Endothelial cell of umbilical vein (primary cell): ENCODE results near the gene CUBN. TPM values are rescaled to one million over a fixed set of nuclear protein-coding genes. Genes with fewer than 3 reads are reported as not detected.

ENCODE experiments used
- BruUV-seq: library from RNA; stranded (reverse); fragments of 400-500 nt; replicated peaks from 2 replicates; lab custom pipeline; 2021; lab: Mats Ljungman, UMichigan
- CTCF ChIA-PET: fragments of 300-600, 350-600 bp; sonication (Branson Sonifier 250); formaldehyde crosslinking; loops from one replicate; lab custom pipeline; 2021; ENCODE audit warnings: antibody characterized with exemption, inconsistent platforms; lab: Charles Lee
- POLR2A ChIA-PET: fragments of 300-600, 350-600 bp; sonication (Branson Sonifier 250); formaldehyde crosslinking; loops from one replicate; lab custom pipeline; 2021; ENCODE audit warnings: antibody characterized with exemption, inconsistent platforms; lab: Charles Lee
- DNase-seq: peaks from one replicate; pipeline ENCODE4 v3.0.0-alpha.2; 2011; ENCODE audit warnings: low read depth, low spot score
- FAIRE-seq: peaks from 2 replicates; lab custom pipeline; 2011; peaks lifted over from hg19 to GRCh38; lab: Jason Lieb, UNC
- H2AFZ ChIP-seq: 2 replicates; pipeline ENCODE4 v1.6.0; 2012; ENCODE audit warnings: low read depth, low read length, control low read depth, inconsistent platforms
- H3K27ac ChIP-seq: 2 replicates; pipeline ENCODE4 v1.5.1; 2011; ENCODE audit warnings: low read depth, mild to moderate bottlenecking, control low read depth, low read length, moderate library complexity; ENCODE audit not compliant: insufficient read depth
- H3K27me3 ChIP-seq, 2 experiments: 2 replicates each; pipeline versions ENCODE4 v1.6.0 to v1.6.1; 2011; ENCODE audit warnings: low read length in 2 of 2, mixed read lengths in 1 of 2; ENCODE audit not compliant: control insufficient read depth in 2 of 2, insufficient read depth in 2 of 2
- H3K36me3 ChIP-seq, 2 experiments: 2 replicates in 1 of 2; 3 replicates in 1 of 2; pipeline ENCODE4 v1.5.1; 2011; ENCODE audit warnings: low read length in 2 of 2, mild to moderate bottlenecking in 1 of 2, moderate library complexity in 1 of 2; ENCODE audit not compliant: control insufficient read depth in 2 of 2, insufficient read depth in 2 of 2; ENCODE audit errors: extremely low read depth in 1 of 2
- H3K4me1 ChIP-seq: 3 replicates; pipeline ENCODE4 v1.5.1; 2011; ENCODE audit warnings: mild to moderate bottlenecking, low read length; ENCODE audit not compliant: control insufficient read depth, insufficient read depth; ENCODE audit errors: extremely low read depth
- H3K4me2 ChIP-seq: 2 replicates; pipeline ENCODE4 v1.6.1; 2011; ENCODE audit warnings: low read length, control low read depth, mixed read lengths; ENCODE audit not compliant: insufficient read depth
- H3K4me3 ChIP-seq, 3 experiments: fragments of 200-600 bp in 1 of 3; sonication (generic), shearing (Covaris generic) in 1 of 3; replicated peaks in 1 of 3; 2 replicates each; pipeline ENCODE4 v1.5.1; 2011 to 2016; ENCODE audit warnings: control low read depth in 3 of 3, low read length in 3 of 3, mild to moderate bottlenecking in 2 of 3, inconsistent platforms in 1 of 3, low read depth in 1 of 3, moderate library complexity in 1 of 3; ENCODE audit not compliant: insufficient read depth in 1 of 3
- H3K79me2 ChIP-seq: 2 replicates; pipeline ENCODE4 v1.6.0; 2012; ENCODE audit warnings: low read length, inconsistent platforms; ENCODE audit not compliant: control insufficient read depth, insufficient read depth
- H3K9ac ChIP-seq: replicated peaks from 2 replicates; pipeline ENCODE3; 2011; ENCODE audit warnings: low read length, control low read depth; ENCODE audit not compliant: insufficient read depth; ENCODE audit errors: extremely low read depth
- H3K9me1 ChIP-seq: replicated peaks from 3 replicates; pipeline ENCODE4 v1.6.0; 2011; ENCODE audit warnings: mild to moderate bottlenecking, low read length; ENCODE audit not compliant: control insufficient read depth, insufficient read depth; ENCODE audit errors: extremely low read depth
- H3K9me3 ChIP-seq: replicated peaks from 2 replicates; pipeline ENCODE4 v1.5.1; 2012; ENCODE audit warnings: low read length, inconsistent platforms; ENCODE audit not compliant: control insufficient read depth, insufficient read depth
- H4K20me1 ChIP-seq: replicated peaks from 2 replicates; pipeline ENCODE3; 2011; ENCODE audit warnings: mild to moderate bottlenecking, low read length; ENCODE audit not compliant: control insufficient read depth, insufficient read depth; ENCODE audit errors: extremely low read depth
- CTCF ChIP-seq, 2 donors: IDR thresholded peaks; 1 replicate in 1 of 2; 2 replicates in 1 of 2; pipeline ENCODE4 v1.5.1; 2011; ENCODE audit warnings: low read length in 2 of 2, mild to moderate bottlenecking in 2 of 2, moderate library complexity in 2 of 2, control low read depth in 1 of 2, inconsistent platforms in 1 of 2, low read depth in 1 of 2; ENCODE audit not compliant: insufficient read depth in 1 of 2; ENCODE audit errors: extremely low read depth in 1 of 2
- EZH2 ChIP-seq: IDR thresholded peaks from 2 replicates; pipeline ENCODE4 v1.6.1; 2012; ENCODE audit warnings: borderline replicate concordance, low read depth, mild to moderate bottlenecking, moderate library complexity, low read length, inconsistent platforms; ENCODE audit not compliant: severe bottlenecking
- GATA2 ChIP-seq: IDR thresholded peaks from 2 replicates; pipeline ENCODE4 v1.7.0; 2011; ENCODE audit warnings: low read depth, mild to moderate bottlenecking, moderate library complexity, mixed read lengths, low read length; ENCODE audit not compliant: insufficient read length, insufficient read depth
- JUN ChIP-seq: IDR thresholded peaks from 2 replicates; pipeline ENCODE4 v1.6.1; 2011; ENCODE audit warnings: borderline replicate concordance, low read depth; ENCODE audit not compliant: insufficient read length, insufficient read depth
- MAX ChIP-seq: IDR thresholded peaks from 2 replicates; pipeline ENCODE4 v1.6.1; 2011; ENCODE audit not compliant: insufficient read depth, insufficient read length
- MYC ChIP-seq: IDR thresholded peaks from one replicate; pipeline ENCODE4 v1.6.1; 2011; ENCODE audit warnings: mild to moderate bottlenecking, low read depth, low read length
- POLR2A ChIP-seq: IDR thresholded peaks from 2 replicates; pipeline ENCODE4 v1.6.1; 2012; ENCODE audit warnings: low read depth, mild to moderate bottlenecking, control low read depth, low read length
- POLR2AphosphoS5 ChIP-seq: IDR thresholded peaks from 2 replicates; pipeline ENCODE4 v1.6.1; 2012; ENCODE audit warnings: low read depth, mild to moderate bottlenecking, control low read depth, low read length, moderate library complexity; ENCODE audit not compliant: insufficient read depth
- dilution Hi-C: fragments of 300-500 bp; cut with MboI; formaldehyde crosslinking; loops from one replicate; pipeline ENCODE4 v1.15.0; 2019; ENCODE audit warnings: low sequenced_read_pairs; ENCODE audit not compliant: extremely low pct_ligation_motif_present
- intact Hi-C: fragments of 100-400 bp; cut with micrococcal nuclease; formaldehyde crosslinking; loops from one replicate; pipeline ENCODE4 v1.10.0; 2022
- polyA plus RNA-seq, 4 experiments: library from polyadenylated mRNA; depleted of rRNA in 3 of 4; stranded (reverse) in 3 of 4; unstranded in 1 of 4; fragments of >200 nt; gene quantifications; 2 replicates each; pipeline versions ENCODE4 v1.2.1 to v1.2.3, GENCODE V29; 2011 to 2012; ENCODE audit warnings: missing spikeins in 1 of 4
- total RNA-seq: library from RNA; stranded (reverse); gene quantifications from 2 replicates; pipeline ENCODE4 v1.2.3, GENCODE V29; 2021

CUBN gene
- total and polyA plus RNA-seq, 2 donors (not counting 3 experiments of a cell fraction or from before 2014, with no cell fraction given), result 2.7 to 4.6 TPM

- no peaks in the 10 kb centered on the region for H3K9me3 ChIP-seq
- intact Hi-C loops (no loop called here), dilution Hi-C loops (no loop called here)
- H3K27ac ChIP-seq, result no peak overlapping the region
- TF ChIP-seq EZH2 (no peak), POLR2AphosphoS5 (no peak), GATA2 (no peak), POLR2A (no peak), JUN (no peak), MAX (no peak), MYC (no peak), CTCF (IDR thresholded peaks at IDR 0.05; ENCODE audit: extremely low read depth in 1 of 2, insufficient read depth in 1 of 2, low read depth in 1 of 2, low read length in 2 of 2) (no peak)
- no peaks in the 10 kb centered on the region for H3K27me3 ChIP-seq
- H3K9me1 ChIP-seq, result no peaks in the 10 kb centered on the region
- H3K4me2 ChIP-seq, result no peak overlapping the region
- H3K4me3 ChIP-seq, result no peak overlapping the region
- no peaks in the 10 kb centered on the region for H3K79me2 ChIP-seq
- no peaks in the 10 kb centered on the region for H3K36me3 ChIP-seq
- no TSS peak for BruUV-seq
- DNase-seq, result no peak
- H4K20me1 ChIP-seq, result no peaks in the 10 kb centered on the region
- POLR2A ChIA-PET, result no interaction called here
- FAIRE-seq, result no peak
- H3K9ac ChIP-seq, result no peak overlapping the region
- no peak overlapping the region for H2AFZ ChIP-seq
- CTCF ChIA-PET, result interaction anchor here (1.1 kb wide), 1 partner anchor 14 kb away, joined by 3 read pairs; no protein-coding TSS in a partner anchor
- no peaks in the 10 kb centered on the region for H3K4me1 ChIP-seq
These were observed 232.6 kb downstream of the CUBN start for GRCh38 chr10:16896993-16897392.
